Activated naive CD4-positive, alpha-beta T cell treated with anti-CD3 and anti-CD28 coated beads, Interleukin-2, amount 50 U/mL, for 16 hours (primary cell): ENCODE data around the gene CR1L.
"Not testable (repeated sequence)": the region's sequence is repeated elsewhere in the genome, so short reads cannot be mapped to it uniquely, and the experiment has no call there.

Source experiments
- DNase-seq: peaks from one replicate; pipeline ENCODE4 v3.0.0-alpha.2; 2020

CR1L gene

DNA sequence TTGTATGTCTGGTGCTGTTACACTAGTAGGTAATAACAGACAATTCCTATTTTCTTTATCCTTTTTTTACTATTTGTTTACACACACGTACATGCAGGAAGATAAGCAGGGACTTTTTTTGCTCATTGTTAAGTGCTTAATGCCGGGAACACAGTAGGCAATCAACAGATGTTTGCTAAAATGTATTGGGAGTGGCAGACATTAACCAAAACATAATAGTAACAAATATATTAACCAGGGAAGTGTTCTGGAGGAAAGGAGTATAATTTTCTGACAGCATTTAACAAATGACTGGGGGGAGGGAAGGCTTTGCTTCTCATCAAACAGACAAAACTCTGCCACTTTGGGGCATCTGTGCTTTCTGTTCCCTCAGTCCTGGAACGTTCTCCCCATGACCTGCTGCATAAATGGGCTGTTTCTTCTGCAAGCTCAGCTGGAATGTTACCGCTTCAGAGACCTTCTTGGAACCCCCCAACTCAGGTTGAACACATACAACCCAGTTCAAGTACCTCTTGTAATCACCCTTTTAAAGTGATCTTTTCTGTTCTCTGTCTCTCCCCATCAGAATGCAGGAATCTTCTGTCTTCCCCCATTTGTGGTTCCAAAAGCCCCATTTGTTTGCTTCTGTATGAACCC is 2.1 kb downstream of the CR1L start:
- DNase-seq = no peak

DNA sequence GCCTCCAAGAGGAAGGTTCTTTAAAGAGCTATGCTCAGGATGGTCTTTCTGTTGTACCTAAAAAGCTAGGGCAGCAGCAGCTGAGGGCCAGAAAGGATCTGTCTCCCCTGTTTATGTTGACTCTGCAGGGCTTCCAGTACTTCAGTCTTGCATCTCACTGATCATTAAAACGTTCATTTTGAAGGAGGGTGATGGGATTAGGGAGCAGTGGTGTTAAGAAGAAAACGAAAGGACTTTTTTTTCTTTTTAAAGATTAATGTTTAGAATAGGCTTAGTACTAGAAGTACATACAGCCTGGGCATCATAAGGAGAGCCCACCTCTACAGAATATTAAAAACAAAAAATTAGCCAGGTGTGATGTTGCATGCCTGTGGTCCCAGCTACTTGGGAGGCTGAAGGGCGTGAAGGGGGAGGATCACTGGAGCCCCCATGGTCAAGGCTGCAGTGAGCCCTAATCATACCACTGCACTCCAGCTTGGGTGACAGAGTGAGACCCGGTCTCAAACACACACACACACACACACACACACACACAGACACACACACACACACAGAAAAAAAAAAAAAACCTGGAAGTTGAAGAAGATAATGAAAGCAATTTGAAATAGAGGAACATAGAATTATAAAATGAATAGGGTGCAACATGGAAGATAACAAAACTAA is 2.9 kb downstream of the CR1L start:
- DNase-seq = no peak

DNA sequence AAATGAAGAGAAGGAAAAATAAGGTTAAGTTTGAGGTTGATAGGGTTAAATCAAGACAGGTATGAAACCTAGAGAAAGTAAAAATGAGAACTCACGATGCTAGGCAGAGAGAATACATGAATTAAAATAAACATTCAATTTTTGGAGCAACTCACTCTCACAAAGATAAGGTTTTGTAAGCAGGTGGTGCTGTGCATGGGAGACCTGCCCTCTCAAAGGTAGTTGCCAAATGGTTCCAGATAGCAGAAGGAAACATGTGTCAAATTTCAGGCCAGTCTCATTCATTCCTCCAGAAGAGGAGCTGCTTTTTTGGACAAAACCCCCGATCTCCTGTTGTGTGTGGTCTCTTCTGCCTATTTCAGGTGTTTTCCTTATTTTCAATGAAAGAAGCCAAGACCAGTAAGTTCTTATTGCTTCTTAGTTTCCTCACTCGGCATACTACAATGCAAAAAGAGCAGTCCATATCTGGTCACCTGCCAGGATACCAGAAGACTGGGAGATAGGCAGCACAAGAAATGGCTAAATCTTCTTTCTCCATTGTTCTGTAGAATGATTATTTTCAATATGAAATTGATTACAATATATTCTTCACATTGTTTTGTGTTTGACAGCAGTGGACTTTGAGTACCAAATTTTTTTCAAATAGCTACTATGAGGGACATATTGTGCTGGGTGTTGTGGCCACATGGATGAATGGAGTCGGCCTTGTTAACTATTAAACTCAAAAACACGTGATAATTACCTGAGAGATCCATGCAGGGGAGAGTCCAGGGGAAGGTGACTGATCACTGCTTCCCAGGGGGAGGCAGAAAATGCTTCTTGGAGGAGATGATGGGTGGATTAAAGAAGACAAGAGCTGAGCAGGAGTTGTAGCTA is 3.6 kb downstream of the CR1L start:
- no peak for DNase-seq

DNA sequence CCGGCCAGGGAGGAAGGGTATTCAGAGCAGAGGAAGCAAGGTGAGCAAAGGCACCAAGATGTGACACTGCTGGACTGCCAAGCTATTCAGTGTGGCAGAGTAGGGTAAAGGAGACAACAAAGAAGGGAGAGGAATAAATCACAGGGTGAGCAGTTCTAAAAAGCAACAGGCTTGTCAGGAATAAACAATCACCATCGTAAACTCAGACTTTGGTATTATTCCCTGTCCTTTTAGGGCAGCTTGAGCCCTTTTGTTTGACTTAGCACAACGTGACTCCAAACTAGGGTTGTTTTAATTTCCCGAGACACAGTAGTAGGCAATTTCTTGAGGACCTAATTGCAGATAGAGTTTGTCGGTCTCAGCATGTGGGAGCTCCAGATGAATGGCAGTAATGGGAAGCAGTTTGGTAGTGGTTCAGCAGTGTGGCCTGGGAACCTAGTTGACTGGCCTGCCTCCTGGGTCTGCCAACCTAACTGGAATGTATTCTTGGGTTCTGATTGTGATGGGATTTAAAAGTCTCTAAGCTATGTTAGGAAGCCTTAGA is 4.3 kb downstream of the CR1L start:
- no peak for DNase-seq

DNA sequence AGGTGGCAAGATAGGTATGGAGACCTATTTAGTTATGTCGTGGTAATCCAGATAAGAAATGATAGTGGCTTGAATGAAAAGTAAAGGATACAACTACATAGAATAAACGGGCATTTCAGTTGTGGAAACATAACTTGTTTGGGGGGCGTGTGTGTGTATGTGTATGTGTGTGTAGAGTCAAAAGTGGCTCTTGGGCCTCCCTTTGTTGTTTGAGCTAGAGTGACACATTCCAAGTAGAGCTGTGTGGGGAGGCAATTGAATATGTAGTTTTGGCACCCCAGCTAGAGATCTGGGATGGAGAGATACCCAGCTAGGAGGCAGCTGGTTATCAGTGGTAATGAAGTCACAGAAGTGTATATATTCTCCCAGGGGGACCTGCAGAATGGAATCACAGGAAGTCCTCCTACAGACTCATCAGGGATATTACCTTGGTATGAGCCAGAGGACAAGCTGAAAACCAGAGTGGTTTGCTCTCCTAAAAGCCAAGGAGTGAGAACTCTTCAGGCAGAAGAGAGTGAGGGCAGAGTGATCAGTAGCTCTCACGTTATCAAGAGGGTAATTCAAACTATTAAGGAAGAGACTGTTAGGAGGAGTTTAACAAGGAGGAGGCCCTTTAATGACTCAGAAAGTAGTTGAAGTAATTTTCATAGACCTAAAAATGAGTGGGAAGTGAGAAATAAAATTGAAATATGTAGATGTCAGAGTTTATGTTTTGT is 5.1 kb downstream of the CR1L start:
- no peak for DNase-seq

DNA sequence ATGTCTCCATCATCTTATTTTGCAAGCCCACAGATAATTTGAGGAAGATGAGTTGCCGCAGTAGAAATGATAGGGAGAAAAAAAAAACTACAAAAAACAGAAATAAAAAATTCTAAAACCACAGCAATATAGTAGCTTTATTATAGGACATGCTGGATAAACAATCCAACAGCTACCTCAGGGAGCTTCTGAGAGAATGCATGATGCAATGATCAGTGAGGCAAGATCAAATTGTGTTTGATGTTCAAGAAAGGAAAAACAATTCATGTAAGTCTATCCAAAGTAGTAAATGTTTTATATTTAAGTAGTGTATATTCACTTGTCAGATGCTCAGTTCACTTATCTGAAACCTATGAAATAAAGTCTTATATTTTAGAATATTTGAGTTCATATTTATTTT is 6.7 kb downstream of the CR1L start:
- no peak for DNase-seq

DNA sequence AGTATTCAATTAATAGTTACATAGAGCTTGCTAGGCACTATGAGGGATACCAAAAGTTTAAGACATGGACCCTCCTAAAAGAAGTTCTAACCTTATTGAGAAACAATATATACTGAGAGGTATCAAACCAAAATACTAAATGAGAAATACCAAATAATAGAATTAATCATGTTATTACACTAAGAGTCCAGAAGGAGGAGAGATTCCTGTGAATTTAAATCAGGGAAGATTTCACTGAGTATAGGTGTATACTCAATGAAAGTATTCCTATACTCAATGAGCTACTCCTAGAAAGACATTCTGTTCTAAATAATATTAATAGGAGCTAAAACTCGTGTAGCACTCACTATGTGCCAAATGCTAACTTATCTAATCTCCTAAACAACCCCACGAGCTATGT is 9.4 kb downstream of the CR1L start:
- no peak for DNase-seq

DNA sequence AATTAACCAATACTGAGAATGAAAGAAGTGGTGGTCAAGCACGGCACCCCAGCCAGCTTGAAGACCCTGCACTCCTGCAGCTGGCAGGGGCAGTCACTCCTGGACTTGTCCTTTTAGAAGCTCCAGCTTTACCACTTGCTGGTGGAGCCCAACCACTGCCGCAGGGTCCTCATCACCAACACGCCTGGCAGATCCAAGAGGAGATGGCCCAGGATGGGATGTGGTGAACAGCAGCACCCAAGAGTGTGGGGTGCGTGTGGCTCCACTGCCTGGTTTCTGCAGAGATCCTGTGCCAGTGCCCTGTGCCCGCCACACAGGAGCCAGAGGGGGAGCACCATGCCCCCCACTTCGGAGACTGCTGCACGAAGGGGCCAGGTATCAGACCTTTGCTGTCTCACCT is 13.5 kb downstream of the CR1L start:
- no peak for DNase-seq

DNA sequence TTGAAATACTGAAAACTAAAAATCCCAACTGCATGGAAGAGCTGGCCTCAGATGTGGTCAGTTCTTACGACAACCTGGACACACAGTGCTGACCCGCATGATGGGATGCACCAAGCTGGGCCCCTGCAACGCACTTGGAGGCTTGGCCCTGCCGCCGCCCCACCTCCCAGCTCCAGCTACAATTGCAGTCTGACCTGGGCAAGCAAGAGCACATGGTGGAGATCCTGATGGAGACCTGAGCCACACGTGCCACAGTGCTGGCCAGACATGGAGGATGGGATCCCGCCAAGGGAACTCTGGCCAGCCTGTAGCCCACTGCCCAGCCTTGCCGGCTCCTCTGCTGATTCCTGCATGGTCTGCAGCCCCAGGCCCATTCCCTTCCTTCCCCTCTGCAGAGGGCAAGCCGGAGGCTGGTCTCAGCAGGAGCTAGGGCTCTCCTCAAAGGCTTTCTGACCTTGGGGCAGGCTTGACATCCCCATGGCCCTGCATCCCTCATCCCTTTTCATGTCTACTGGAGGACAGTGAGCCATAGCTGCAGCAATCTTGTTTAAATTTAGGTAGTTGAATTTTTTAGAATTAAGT is 14.1 kb downstream of the CR1L start:
- DNase-seq = no peak

DNA sequence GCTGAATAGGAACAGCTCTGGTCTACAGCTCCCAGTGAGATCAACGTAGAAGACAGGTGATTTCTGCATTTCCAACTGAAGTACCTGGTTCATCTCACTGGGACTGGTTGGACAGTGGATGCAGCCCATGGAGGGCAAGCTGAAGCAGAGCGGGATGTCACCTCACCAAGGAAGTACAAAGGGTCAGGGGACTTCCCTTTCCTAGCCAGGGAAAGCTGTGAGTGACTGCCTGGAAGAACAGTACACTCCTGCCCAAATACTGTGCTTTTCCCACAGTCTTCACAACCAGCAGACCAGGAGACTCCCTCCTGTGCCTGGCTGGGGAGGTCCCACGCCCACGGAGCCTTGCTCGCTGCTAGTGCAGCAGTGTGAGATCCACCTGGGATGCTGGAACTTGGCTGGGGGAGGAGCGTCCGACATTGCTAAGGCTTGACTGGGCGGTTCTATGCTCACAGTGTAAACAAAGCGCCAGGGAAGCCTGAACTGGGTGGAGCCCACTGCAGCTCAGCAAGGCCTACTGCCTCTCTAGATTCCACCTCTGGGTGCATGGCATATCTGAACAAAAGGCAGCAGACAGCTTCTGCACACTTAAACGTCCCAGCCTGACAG is 14.7 kb downstream of the CR1L start:
- DNase-seq = no peak

DNA sequence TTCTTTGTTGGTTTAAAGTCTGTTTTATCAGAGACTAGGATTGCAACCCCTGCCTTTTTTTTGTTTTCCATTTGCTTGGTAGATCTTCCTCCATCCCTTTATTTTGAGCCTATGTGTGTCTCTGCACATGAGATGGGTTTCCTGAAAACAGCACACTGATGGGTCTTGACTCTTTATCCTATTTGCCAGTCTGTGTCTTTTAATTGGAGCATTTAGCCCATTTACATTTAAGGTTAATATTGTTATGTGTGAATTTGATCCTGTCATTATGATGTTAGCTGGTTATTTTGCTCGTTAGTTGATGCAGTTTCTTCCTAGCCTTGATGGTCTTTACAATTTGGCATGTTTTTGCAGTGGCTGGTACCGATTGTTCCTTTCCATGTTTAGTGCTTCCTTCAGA is 16.5 kb downstream of the CR1L start:
- DNase-seq = not testable (repeated sequence)

DNA sequence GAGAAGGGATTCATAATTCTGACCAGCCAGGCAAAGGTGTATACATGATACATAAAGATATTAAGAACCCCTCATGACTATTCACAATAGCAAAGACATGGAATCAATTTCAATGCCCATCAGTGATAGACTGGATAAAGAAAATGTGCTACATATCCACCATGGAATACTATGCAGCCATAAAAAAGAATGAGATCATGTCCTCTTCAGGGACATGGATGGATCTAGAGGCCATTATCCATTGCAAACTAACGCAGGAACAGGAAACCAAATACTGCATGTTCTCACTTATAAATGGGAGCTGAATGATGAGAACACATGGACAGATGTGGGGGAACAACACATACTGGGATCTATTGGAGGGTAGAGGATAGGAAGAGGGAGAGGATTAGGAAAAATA is 21.4 kb downstream of the CR1L start:
- DNase-seq = no peak

DNA sequence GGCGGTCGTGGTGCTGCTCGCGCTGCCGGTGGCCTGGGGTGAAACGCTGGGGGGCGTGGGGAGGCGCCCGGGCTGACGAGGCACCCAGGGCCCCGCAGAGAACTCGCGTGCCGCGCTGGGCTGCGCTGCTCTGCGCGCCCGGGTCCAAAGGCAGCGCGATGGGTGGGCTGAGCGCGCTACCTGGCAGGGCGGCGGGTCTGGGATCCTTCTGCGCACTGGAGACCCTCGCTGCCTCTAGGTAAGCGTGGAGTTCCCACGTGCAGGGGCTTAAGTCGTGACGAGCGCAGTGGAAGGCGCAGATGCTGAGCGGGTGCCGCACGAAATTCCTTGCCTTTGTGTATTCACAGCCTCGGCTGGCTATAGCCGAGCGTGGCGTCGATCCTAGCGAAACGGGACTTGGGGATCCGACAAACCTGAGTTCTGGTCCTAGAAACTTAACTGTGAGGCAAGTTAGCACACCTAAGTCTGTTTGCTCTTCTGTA is 24.6 kb downstream of the CR1L start:
- DNase-seq = no peak

DNA sequence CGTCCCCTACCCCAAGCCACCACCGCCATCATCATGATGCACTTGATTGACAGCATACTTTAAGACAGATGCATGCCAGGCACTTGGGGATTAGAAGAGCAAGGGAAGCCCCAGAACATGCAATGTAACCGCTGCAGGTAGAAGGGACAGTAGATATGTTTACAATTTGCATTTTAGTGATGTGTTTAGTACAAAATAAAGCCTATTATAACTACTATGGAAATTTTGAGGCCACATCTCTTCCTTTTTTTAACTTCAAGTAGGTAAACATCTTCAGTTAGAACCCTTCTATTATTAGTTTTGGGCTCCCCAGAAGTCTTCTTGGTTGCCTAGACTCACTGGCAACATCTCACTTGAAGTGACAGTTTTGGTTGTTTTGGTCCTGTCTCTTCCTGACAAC is 25.3 kb downstream of the CR1L start:
- DNase-seq = no peak

DNA sequence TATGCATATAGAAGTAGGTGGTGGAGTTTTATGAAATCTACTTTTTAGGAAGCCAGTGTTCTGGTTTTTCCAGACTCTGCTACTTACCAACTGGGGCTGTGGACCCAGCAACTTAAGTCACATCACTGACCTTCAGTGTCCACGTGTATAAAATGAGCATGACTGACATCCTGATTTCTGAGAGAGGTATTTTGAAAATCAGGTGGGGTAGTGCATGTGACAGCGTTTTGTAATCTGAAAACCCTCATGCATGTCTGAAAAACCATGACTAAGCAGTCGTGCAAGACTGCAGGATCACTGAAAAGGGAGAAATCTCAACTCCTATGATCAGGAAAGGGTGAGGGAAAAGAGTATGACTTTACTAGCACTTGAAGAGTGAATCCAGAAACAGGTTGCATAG is 26.1 kb downstream of the CR1L start:
- DNase-seq = no peak

DNA sequence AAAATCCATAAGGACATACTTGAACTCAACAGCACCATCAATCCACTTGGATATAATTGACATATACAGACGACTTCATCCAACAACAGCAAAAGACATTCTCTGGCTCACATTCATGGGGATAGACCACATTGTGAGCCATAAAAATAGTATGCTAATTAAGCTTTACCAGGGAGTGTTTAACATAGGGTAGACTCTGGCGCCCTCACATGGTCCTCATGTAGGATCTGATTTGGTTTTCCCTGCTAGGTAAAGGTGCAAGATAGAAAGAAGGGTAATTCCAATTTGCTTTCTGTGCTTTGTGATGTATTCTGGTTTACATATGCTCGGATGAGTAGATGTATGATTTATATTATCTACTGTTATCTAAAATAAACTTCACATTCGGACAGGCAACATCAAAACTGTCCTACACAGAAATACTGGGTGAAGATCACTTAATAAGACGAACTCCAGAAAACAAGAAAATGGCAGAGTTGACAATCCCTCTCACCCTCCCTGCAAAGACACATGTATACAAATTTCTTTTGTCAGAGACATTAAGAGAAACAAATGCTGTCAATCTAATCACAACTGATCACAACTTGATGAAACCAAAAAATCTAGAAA is 27.7 kb downstream of the CR1L start:
- DNase-seq = no peak

DNA sequence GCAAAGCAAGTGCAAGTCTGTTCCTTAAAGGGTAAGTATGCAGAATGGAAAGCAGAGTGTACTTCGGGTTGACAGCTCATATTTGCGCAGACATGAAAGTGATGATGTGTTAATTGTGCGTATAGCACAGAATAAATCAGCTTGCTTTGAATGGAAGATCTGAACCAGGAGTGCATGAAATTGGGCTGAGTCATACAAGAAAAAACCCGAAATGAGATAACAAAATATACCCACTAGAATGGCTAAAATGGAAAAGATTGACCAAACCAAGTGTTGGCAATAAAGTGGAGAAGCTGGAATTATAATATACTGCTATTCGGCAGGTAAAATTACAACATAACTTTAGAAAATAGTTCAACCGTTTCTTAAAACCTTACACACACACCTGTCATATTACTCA is 28.5 kb downstream of the CR1L start:
- no peak for DNase-seq

DNA sequence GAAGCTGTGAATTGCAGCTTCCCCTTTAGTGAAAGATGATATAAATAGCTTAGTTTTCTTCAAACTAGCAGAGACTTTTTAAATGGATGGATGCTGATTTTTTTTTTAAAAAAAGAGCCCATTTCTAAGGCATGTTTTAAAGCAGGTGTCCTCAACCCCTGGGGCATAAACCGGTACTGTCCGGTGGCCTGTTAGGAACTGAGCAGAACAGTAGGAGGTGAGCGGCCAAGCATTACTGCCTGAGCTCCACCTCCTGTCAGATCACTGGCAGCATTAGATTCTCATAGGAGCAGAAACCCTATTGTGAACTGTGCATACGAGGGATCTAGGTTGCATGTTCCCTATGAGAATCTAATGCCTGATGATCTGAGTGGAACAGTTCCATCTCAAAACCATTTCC is 31.2 kb downstream of the CR1L start:
- no peak for DNase-seq

DNA sequence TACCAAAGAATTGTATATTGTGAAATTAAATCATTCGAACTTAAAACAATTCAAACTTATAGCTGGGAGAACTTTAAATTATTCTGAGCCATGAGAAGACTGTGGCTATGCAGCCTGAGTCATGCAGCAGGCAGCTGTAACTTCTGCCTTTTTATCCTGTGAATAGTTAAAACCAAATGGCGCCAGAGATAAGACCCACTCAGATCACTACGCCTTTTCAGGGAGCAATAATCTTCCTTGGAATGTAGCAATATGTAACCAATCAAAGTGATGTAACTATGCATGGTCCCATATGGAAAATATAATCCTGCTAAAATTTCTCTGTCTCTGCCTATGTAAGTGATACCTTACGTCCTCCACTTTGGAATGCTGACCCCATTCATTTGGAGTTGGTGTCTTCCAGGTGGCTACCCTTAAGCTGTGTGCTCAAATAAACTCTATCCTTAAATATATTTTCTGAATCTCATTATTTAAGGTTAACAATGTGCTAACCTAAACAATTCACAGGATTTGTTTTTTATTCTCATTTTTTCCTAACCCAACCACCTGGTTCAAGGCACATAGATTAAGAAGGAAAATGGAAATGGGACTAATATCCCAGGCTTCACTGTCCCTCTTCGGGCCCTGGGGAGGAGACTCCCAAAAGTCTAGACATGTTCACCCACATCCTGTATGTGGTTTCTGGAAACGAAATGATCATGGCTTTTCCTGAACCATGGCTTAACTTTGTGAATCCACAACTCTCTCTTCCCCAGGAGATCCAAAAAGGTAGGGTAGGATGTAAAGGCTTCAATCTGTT is 35.9 kb downstream of the CR1L start:
- DNase-seq = not testable (repeated sequence)

DNA sequence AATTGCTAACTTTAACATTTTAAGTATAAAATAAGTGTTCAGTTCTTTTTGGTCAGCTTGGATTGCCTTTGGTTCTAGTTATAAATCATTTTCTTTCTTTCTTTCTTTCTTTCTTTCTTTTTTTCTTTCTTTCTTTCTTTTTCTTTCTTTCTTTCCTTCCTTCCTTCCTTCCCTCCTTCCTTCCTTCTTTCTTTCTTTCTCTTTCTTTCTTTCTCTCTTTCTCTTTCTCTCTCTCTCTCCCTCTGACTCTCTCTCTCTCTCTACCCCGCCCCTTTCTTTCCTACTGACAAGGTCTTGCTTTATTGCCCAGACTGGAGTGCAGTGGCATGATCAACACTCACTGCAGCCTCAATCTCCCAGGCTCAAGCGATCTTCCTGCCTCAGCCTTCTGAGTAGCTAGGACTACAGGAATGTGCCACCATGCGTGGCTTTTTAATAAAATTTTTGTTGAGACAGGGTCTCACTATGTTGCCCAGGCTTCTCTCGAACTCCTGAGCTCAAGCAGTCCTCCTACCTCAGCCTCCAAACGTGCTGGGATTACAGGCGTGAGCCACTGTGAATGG is 38.0 kb downstream of the CR1L start:
- DNase-seq = not testable (repeated sequence)
